Stimulated activated CD8-positive, alpha-beta memory T cell treated with anti-CD3 and anti-CD28 coated beads, Interleukin-12 subunit alpha, Interleukin-12 subunit beta, amount 100 ng/mL, for 4 hours (primary cell): ENCODE results near the gene PPARA.
"Not testable (repeated sequence)": the region's sequence is repeated elsewhere in the genome, so short reads cannot be mapped to it uniquely, and the experiment has no call there.

ENCODE experiments used
- DNase-seq: peaks from one replicate; pipeline ENCODE4 v3.0.0-alpha.2; 2020; ENCODE audit warnings: low read depth

PPARA gene

GRCh38 chr22:46246178-46246577 lies 95.9 kb downstream of the PPARA start:
- DNase-seq, result no peak

- no peak for DNase-seq
Observed at GRCh38 chr22:46247443-46247975, 97.2 kb downstream of the PPARA start.

GRCh38 chr22:46250035-46250782 lies 99.9 kb downstream of the PPARA start, which contains the start of gene CDPF1:
CDPF1 (minus strand) TSS chr22:46250293; CDS start chr22:46248284, 2,009 bp downstream.
- peak; percentile 93 for DNase-seq

- no peak for DNase-seq
Observed at GRCh38 chr22:46250783-46251125, 100.4 kb downstream of the PPARA start.

GRCh38 chr22:46251266-46251665 lies 100.9 kb downstream of the PPARA start:
- no peak for DNase-seq

- DNase-seq, result no peak
Observed at GRCh38 chr22:46251816-46252380, 101.6 kb downstream of the PPARA start.

GRCh38 chr22:46256358-46256958 lies 106.1 kb downstream of the PPARA start:
- no peak for DNase-seq

- DNase-seq, result no peak
Observed at GRCh38 chr22:46259374-46259773, 109.0 kb downstream of the PPARA start.

DNA sequence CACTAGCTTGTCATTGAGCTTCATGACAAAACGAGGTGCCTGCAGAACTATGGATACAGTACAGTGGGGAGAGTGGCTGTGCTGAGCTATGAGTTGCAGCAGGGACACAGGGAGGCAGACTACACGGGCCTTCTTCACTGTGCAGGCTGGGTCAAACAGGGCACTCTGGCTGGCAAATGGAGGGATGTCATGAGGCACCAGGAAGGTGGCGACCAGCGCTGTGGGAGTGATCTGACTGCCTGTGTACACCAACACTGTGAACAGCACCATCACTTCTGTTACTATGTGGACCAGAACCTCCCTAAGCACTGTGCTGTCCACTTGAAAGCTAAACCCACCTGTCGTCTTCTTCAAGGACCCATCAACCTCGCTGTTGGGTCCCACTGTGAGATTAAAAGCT lies 109.7 kb downstream of the PPARA start:
- no peak for DNase-seq

- no peak for DNase-seq
Observed at GRCh38 chr22:46262449-46263215, 112.3 kb downstream of the PPARA start.

DNA sequence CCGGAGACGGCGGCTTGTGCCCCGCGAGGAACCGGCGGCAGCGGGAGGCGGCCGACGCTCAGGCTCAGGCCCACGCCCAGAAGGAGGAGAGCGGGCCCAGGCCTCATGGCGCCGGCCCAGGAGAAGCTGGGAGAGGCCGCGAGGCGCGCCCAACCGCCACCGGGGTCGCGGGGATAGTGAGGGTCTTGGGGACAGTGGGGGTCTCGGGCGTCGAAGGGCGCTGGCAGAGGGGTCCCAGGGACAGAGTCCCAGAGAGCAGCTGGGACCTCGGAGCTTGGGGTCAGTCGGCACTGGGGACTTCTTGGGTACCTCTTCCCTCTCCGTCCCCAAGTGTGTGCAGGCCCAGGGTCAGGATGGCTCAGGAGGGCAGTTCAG lies 112.9 kb downstream of the PPARA start, which contains the start of gene PKDREJ:
TSS of gene PKDREJ (minus strand) at position 128 of the 375 bp plus-strand sequence. CDS start at position 107, 21 bp downstream.
- no peak for DNase-seq

DNA sequence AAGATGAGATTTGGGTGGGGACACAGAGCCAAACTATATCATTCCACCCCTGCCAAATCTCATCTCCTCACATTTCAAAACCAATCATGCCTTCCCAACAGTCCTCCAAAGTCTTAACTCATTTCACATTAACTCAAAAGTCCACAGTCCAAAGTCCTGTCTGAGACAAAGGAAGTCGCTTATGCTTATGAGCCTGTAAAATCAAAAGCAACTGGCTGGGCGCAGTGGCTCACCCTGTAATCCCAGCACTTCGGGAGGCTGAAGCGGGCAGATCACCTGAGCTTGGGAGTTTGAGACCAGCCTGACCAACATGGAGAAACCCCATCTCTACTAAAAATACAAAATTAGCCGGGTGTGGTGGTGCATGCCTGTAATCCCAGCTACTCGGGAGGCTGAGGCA lies 114.2 kb downstream of the PPARA start:
- DNase-seq, result not testable (repeated sequence)

DNA sequence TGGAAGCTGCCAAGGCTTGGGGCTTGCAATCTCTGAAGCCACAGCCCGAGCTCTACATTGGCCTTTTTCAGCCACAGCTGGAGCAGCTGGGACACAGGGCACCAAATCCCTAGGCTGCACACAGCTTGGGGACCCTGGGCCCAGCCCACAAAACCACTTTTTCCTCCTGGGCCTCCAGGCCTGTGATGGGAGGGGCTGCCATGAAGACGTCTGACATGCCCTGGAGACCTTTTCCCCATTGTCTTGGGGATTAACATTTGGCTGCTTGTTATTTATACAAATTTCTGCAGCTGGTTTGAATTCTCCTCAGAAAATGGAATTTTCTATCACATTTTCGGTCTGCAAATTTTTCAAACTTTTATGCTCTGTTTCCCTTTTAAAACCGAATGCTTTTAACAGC lies 115.3 kb downstream of the PPARA start:
- DNase-seq, result not testable (repeated sequence)

DNA sequence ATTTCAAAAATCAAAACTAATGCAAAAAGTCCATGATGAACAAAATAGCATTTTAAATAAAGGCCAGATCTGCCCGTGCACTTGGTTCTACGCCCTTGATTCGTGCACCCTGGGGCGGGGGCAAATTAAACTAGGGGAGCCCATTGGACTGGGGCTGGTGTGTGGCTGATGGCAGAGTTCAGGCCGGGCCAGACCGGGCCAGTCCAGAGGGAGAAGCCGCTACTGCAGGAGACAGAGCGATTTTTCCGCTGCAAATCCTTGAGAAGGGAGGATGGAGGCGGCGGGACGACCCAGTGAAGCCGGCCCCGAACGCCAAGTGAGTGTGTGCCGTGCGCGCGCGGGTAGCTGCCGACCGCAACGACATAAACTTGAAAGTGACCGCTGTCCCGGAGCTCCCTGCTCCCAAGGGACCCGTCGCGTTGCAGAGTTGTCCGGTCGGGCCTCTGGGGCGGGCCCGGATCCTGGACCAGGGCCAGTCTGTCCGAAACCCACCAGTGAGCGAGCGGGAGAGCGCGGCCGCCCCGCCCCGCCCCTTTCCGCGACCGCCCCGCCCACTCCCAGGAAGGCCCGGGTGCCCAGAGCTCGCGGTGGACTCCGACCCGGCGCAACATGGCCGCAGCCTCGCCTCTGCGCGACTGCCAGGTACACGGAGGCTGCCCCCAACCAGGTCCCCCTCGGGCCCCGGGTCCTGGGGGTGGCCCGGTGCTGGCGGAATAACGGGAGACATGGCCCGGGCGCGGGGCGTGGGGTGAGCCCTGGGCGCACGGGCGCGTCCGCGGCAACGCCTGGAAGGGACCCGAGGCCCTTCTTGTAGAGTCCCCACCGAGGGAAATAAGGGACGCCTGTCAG lies 117.3 kb downstream of the PPARA start, which contains the start of gene TTC38:
TSS of gene TTC38 (plus strand) at position 578 of the 849 bp plus-strand sequence. CDS start at position 610, 32 bp downstream.
- peak; percentile 42 for DNase-seq

DNA sequence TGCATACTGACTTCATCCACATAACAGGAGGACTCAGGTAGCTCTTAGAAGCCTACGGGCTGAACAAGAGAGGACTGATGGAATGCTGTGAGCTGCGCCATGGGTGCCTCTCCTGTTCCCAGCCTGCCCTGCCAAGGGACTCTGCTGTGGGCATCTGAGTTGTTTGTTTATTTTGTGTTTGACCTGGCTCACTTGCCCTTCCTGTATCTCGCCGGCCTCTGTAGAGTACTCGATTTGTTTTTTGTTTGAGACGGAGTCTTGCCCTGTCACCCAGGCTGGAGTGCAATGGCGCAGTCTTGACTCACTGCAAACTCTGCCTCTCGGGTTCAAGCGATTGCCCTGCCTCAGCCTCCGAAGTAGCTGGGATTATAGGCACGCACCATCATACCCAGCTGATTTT lies 119.2 kb downstream of the PPARA start:
- no peak for DNase-seq

DNA sequence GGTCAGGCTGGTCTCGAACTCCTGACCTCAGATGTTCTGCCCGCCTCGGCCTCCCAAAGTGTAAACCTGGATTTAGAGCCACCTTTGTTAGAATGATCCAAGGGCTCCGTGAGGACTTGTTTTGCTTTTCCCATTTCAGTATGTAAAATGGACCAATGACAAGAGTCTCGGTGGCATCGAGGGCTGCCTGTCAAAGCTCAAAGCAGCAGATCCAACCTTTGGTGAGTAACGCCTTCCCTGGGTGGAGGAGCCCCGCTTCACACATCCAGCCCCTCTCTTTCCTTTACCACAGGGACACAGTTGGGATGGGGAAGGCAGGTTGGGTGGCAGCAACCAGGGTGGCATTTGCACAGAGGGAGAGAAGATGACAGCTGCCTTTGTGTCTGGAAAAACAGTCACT lies 121.9 kb downstream of the PPARA start:
- no peak for DNase-seq

DNA sequence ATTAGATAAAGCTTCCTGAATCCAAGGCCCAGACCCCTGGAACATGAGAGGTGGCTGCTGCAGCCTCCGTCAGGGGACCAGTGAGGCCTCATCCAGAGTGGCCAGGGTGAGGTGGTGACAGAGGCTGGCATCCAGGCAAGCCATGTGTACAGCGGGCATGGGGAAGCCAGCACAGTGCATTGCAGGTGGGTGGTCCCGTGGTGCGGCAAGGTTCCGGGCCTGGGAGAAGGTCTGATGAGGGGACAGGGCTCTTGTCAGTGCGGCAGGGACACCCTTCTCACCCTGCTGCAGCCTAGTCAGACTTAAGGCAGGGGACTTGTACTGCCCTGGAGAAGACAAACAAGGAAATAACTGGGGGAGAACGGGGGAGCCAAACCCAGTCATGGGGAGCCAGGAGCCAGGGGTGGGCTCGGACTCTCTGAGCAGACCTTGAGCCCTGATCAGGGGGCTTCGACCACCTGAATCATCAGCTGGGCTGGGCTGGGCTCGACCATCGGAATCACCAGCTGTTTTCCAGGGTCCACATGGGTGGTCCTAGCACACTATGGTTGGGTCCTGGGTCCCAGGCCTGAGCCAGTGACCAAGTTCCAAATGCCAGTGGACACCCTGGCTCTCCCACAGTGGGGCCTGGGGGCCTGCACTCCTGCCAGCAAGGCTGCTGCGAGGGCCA lies 122.6 kb downstream of the PPARA start:
- DNase-seq, result no peak

GRCh38 chr22:46273432-46274148 lies 123.3 kb downstream of the PPARA start:
- DNase-seq, result no peak

DNA sequence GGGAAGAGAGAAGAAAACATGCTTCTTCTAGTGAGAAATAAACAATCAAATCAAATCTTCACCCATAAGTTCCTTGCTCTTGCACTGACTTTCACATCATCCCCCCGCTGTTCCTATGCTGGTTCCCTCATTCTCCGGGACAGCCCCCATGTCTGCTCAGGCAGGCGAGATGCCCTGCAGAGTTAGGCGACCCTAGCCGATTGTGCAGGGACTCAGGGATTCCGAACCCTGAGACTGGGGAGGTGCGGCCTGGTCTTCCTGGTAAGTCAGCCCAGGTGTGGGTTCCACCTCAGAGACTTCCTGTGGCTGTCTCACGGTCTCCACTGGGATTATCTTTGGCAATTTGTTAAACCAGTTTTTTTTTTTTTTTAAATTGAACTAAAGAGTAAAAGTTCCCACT lies 124.1 kb downstream of the PPARA start:
- no peak for DNase-seq
